Keratinocyte (primary cell): ENCODE results near the gene EYS. TPM values are rescaled to one million over a fixed set of nuclear protein-coding genes. Genes with fewer than 3 reads are reported as not detected.

Experiments
- DNase-seq: peaks from one replicate; pipeline ENCODE4 v3.0.0-alpha.2; 2011; ENCODE audit warnings: low read depth, missing footprints, low spot score
- FAIRE-seq: peaks from 2 replicates; lab custom pipeline; 2011; peaks lifted over from hg19 to GRCh38; lab: Jason Lieb, UNC
- H2AFZ ChIP-seq: 2 replicates; pipeline ENCODE4 v1.6.0; 2012; ENCODE audit warnings: low read length, control low read depth, inconsistent platforms; ENCODE audit not compliant: control insufficient read depth
- H3K27ac ChIP-seq: 2 replicates; pipeline ENCODE4 v1.5.1; 2011; ENCODE audit warnings: low read length; ENCODE audit not compliant: control insufficient read depth, insufficient read depth
- H3K27me3 ChIP-seq: 3 replicates; pipeline ENCODE4 v1.6.0; 2011; ENCODE audit warnings: low read length; ENCODE audit not compliant: control insufficient read depth, insufficient read depth; ENCODE audit errors: extremely low read depth
- H3K36me3 ChIP-seq, 2 experiments: 2 replicates in 1 of 2; 3 replicates in 1 of 2; pipeline ENCODE4 v1.5.1; 2011; ENCODE audit warnings: low read length in 2 of 2, mild to moderate bottlenecking in 1 of 2; ENCODE audit not compliant: control insufficient read depth in 2 of 2, insufficient read depth in 2 of 2; ENCODE audit errors: extremely low read depth in 1 of 2
- H3K4me1 ChIP-seq: 3 replicates; pipeline ENCODE4 v1.5.1; 2011; ENCODE audit warnings: low read length; ENCODE audit not compliant: control insufficient read depth, insufficient read depth; ENCODE audit errors: extremely low read depth
- H3K4me2 ChIP-seq: 3 replicates; pipeline ENCODE4 v1.6.0; 2011; ENCODE audit warnings: low read depth, low read length; ENCODE audit not compliant: control insufficient read depth, insufficient read depth; ENCODE audit errors: extremely low read depth
- H3K4me3 ChIP-seq, 3 experiments: fragments of 200-600 bp in 1 of 3; sonication (generic) in 1 of 3; 2 replicates in 2 of 3; 3 replicates in 1 of 3; pipeline ENCODE4 v1.5.1; 2011 to 2016; ENCODE audit warnings: low read length in 3 of 3, mild to moderate bottlenecking in 3 of 3, control low read depth in 2 of 3, inconsistent platforms in 1 of 3, low read depth in 1 of 3, mixed read lengths in 1 of 3, mixed run types in 1 of 3, moderate library complexity in 1 of 3; ENCODE audit not compliant: control insufficient read depth in 2 of 3, insufficient read depth in 2 of 3; ENCODE audit errors: extremely low read depth in 1 of 3
- H3K79me2 ChIP-seq: 2 replicates; pipeline ENCODE4 v1.6.0; 2012; ENCODE audit warnings: low read length; ENCODE audit not compliant: control insufficient read depth, insufficient read depth
- H3K9ac ChIP-seq: 3 replicates; pipeline ENCODE4 v1.6.0; 2011; ENCODE audit warnings: low read length; ENCODE audit not compliant: control insufficient read depth, insufficient read depth; ENCODE audit errors: extremely low read depth
- H3K9me1 ChIP-seq: 3 replicates; pipeline ENCODE4 v1.6.0; 2011; ENCODE audit warnings: low read length; ENCODE audit not compliant: control insufficient read depth, insufficient read depth; ENCODE audit errors: extremely low read depth
- H3K9me3 ChIP-seq: 2 replicates; pipeline ENCODE4 v1.5.1; 2012; ENCODE audit warnings: low read depth, low read length; ENCODE audit not compliant: control insufficient read depth
- H4K20me1 ChIP-seq: 3 replicates; pipeline ENCODE4 v1.6.0; 2011; ENCODE audit warnings: low read length; ENCODE audit not compliant: control insufficient read depth, insufficient read depth; ENCODE audit errors: extremely low read depth
- EZH2 ChIP-seq: IDR thresholded peaks from one replicate; pipeline ENCODE4 v1.6.1; 2012; ENCODE audit warnings: inconsistent platforms, mild to moderate bottlenecking, low read length, moderate library complexity
- dilution Hi-C: fragments of 300-500 bp; cut with MboI; formaldehyde crosslinking; loops from one replicate; pipeline ENCODE4 v1.7.0; 2020; ENCODE audit warnings: low sequenced_read_pairs; ENCODE audit not compliant: extremely low pct_ligation_motif_present
- polyA plus RNA-seq, 5 experiments: library from polyadenylated mRNA; depleted of rRNA in 3 of 5; stranded (reverse) in 3 of 5; stranded (forward) in 1 of 5; unstranded in 1 of 5; fragments of >200 nt; gene quantifications; 1 replicate in 1 of 5; 2 replicates in 3 of 5; 3 replicates in 1 of 5; pipeline versions ENCODE4 v1.2.1 to v1.2.3, GENCODE V29; 2011 to 2012; ENCODE audit warnings: missing spikeins in 2 of 5, low read depth in 1 of 5, low replicate concordance in 1 of 5
- TF ChIP-seq, protein P1 (sequence below), 3 experiments: IDR thresholded peaks in 1 of 3; conservative IDR thresholded peaks in 1 of 3; optimal IDR thresholded peaks in 1 of 3; 2 replicates in 2 of 3; 3 replicates in 1 of 3; pipeline versions ENCODE3 to v1.5.1; 2011; ENCODE audit warnings: low read length in 3 of 3, mild to moderate bottlenecking in 3 of 3, moderate library complexity in 2 of 3, control low read depth in 1 of 3, inconsistent platforms in 1 of 3; ENCODE audit not compliant: insufficient read depth in 2 of 3; ENCODE audit errors: extremely low read depth in 1 of 3

EYS gene
- polyA plus RNA-seq, 1 donor (not counting 4 experiments of a cell fraction or from before 2014, with no cell fraction given), result 0.34 TPM

DNA sequence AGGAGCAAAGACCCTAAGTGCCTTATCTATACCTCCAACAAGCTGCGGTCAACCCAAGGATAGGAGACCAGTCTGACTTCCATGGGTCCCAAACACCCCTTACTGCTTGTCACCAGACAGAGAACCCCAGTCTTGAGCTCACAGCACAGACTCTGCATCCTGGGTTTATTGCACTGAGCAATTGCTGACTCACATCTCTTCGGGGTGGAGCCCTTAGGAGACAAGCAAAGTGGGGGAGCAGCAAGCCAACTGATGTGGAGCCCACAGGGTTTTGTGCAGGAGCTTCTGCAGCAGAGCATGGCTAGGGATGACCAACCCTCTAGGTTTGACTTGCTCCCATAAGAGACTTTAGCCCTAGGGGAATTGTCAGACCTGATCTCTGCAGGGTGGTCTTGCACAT is 38.6 kb upstream of the EYS start:
- Histone ChIP-seq H3K4me2 (no peak overlapping the region), H4K20me1 (no peaks in the 10 kb centered on the region), H3K9me1 (no peaks in the 10 kb centered on the region), H3K4me3 (no peak overlapping the region), H3K27ac (no peak overlapping the region), H3K9me3 (no peaks in the 10 kb centered on the region), H3K4me1 (no peaks in the 10 kb centered on the region), H3K79me2 (no peaks in the 10 kb centered on the region), H3K9ac (no peak overlapping the region), H2AFZ (no peak overlapping the region), H3K36me3 (no peaks in the 10 kb centered on the region), H3K27me3 (no peaks in the 10 kb centered on the region)
- dilution Hi-C loops, result no loop called here
- DNase-seq, result no peak
- TF ChIP-seq, protein P1, sequence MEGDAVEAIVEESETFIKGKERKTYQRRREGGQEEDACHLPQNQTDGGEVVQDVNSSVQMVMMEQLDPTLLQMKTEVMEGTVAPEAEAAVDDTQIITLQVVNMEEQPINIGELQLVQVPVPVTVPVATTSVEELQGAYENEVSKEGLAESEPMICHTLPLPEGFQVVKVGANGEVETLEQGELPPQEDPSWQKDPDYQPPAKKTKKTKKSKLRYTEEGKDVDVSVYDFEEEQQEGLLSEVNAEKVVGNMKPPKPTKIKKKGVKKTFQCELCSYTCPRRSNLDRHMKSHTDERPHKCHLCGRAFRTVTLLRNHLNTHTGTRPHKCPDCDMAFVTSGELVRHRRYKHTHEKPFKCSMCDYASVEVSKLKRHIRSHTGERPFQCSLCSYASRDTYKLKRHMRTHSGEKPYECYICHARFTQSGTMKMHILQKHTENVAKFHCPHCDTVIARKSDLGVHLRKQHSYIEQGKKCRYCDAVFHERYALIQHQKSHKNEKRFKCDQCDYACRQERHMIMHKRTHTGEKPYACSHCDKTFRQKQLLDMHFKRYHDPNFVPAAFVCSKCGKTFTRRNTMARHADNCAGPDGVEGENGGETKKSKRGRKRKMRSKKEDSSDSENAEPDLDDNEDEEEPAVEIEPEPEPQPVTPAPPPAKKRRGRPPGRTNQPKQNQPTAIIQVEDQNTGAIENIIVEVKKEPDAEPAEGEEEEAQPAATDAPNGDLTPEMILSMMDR (optimal IDR thresholded peaks at IDR 0.05 in 1 of 3, IDR thresholded peaks at IDR 0.05 in 1 of 3, conservative IDR thresholded peaks at IDR 0.05 in 1 of 3; ENCODE audit: extremely low read depth in 1 of 3, insufficient read depth in 2 of 3, low read length in 3 of 3), result no peak
- TF ChIP-seq EZH2, result no peak
- FAIRE-seq, result no peak

DNA sequence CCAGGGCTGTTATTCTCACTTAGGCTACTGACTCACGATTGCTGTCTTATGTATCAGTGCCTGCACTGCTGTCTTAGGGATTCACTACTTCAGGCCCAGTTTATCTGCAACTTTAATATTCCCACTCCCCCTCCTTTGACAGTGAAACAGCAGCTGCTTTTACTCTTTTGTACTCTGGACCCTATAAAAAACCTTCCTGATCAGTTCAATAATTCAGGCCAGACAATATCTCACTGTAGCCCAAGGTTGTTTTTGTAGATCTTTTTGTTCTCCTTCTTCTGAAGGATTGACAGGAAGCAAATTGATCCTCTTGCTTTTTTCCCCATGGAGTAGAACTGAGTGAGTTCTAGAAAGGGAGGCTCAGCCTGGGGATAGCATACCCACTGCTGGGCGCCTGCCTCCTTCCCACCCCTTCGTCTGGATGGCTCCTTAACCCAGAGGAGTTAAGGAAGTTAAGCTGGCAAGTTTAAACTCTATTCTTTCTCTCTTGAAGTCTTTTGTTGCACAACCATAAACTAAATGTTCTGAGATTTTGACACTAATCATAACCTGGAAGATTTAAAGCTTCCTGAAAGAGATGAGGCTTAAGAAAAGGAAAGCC is 22.0 kb upstream of the EYS start:
- TF ChIP-seq, protein P1 (optimal IDR thresholded peaks at IDR 0.05 in 1 of 3, IDR thresholded peaks at IDR 0.05 in 1 of 3, conservative IDR thresholded peaks at IDR 0.05 in 1 of 3; ENCODE audit: extremely low read depth in 1 of 3, insufficient read depth in 2 of 3, low read length in 3 of 3), result no peak
- TF ChIP-seq EZH2, result no peak
- Histone ChIP-seq H3K9ac (no peak overlapping the region), H3K36me3 (no peaks in the 10 kb centered on the region), H2AFZ (no peak overlapping the region), H3K4me1 (no peaks in the 10 kb centered on the region), H3K9me1 (no peaks in the 10 kb centered on the region), H3K79me2 (no peaks in the 10 kb centered on the region), H3K27me3 (no peaks in the 10 kb centered on the region), H3K4me3 (no peak overlapping the region), H3K9me3 (no peaks in the 10 kb centered on the region), H3K4me2 (no peak overlapping the region), H4K20me1 (no peaks in the 10 kb centered on the region), H3K27ac (no peak overlapping the region)
- FAIRE-seq (no peak), DNase-seq (no peak)
- dilution Hi-C loops, result no loop called here
